Measurements from ENCODE around the gene JAG2. TPM values are rescaled to one million over a fixed set of nuclear protein-coding genes. Genes with fewer than 3 reads are reported as not detected.

JAG2 gene
- total RNA-seq: 9.7 and 11.2 TPM in 2 replicates

- peaks cover 8% of the 10 kb centered on the region for H3K4me1 Mint-ChIP-seq
- no peaks in the 10 kb centered on the region for H3K36me3 Mint-ChIP-seq (ENCODE audit: low read depth)
- no peaks in the 10 kb centered on the region for H3K9me3 Mint-ChIP-seq
- peak within 1 kb of the TSS; percentile 76 for H3K27ac Mint-ChIP-seq
- intact Hi-C loops (cut with micrococcal nuclease): loop anchor here (5.0 kb wide), 1 partner anchor 76 kb away; no protein-coding TSS in a partner anchor
- peak within 1 kb of the TSS; percentile 78 for H3K4me3 Mint-ChIP-seq
- DNase-seq: peak; percentile 88
- H3K27me3 Mint-ChIP-seq: peaks cover 19% of the 10 kb centered on the region
Measured at GRCh38 chr14:105168496-105168978, at the start of gene JAG2. Gene JAG2, minus strand, starts transcription at chr14:105168776. Its CDS starts 356 bp downstream, at chr14:105168420.

GRCh38 chr14:105217774-105218173 lies 49.2 kb upstream of the JAG2 start:
- DNase-seq: no peak
- intact Hi-C loops (cut with micrococcal nuclease): no loop called here
- no peaks in the 10 kb centered on the region for H3K27me3 Mint-ChIP-seq
- no peak overlapping the region for H3K27ac Mint-ChIP-seq
- H3K4me3 Mint-ChIP-seq: no peak overlapping the region
- peaks cover 23% of the 10 kb centered on the region for H3K36me3 Mint-ChIP-seq (ENCODE audit: low read depth)
- H3K9me3 Mint-ChIP-seq: no peaks in the 10 kb centered on the region
- H3K4me1 Mint-ChIP-seq: no peaks in the 10 kb centered on the region

- no peaks in the 10 kb centered on the region for H3K9me3 Mint-ChIP-seq
- H3K27me3 Mint-ChIP-seq: no peaks in the 10 kb centered on the region
- peaks cover 19% of the 10 kb centered on the region for H3K36me3 Mint-ChIP-seq (ENCODE audit: low read depth)
- no peak overlapping the region for H3K27ac Mint-ChIP-seq
- DNase-seq: no peak
- no peaks in the 10 kb centered on the region for H3K4me1 Mint-ChIP-seq
- no peak overlapping the region for H3K4me3 Mint-ChIP-seq
- intact Hi-C loops (cut with micrococcal nuclease): no loop called here
Measured at GRCh38 chr14:105216490-105217247, 48.1 kb upstream of the JAG2 start.

GRCh38 chr14:105215602-105216001 lies 47.0 kb upstream of the JAG2 start:
- H3K27ac Mint-ChIP-seq: no peak overlapping the region
- H3K4me1 Mint-ChIP-seq: no peaks in the 10 kb centered on the region
- no peaks in the 10 kb centered on the region for H3K27me3 Mint-ChIP-seq
- no peak for DNase-seq
- H3K9me3 Mint-ChIP-seq: no peaks in the 10 kb centered on the region
- H3K36me3 Mint-ChIP-seq (ENCODE audit: low read depth): peaks cover 19% of the 10 kb centered on the region
- no peak overlapping the region for H3K4me3 Mint-ChIP-seq
- intact Hi-C loops (cut with micrococcal nuclease): no loop called here

- Mint-ChIP-seq H3K27ac (no peak overlapping the region), H3K4me3 (no peak overlapping the region), H3K9me3 (no peaks in the 10 kb centered on the region), H3K27me3 (no peaks in the 10 kb centered on the region), H3K36me3 (ENCODE audit: low read depth) (peaks cover 19% of the 10 kb centered on the region), H3K4me1 (no peaks in the 10 kb centered on the region)
- DNase-seq: no peak
- intact Hi-C loops (cut with micrococcal nuclease): no loop called here
Measured at GRCh38 chr14:105214324-105214915, 45.8 kb upstream of the JAG2 start.

- intact Hi-C loops (cut with micrococcal nuclease): no loop called here
- Mint-ChIP-seq H3K36me3 (ENCODE audit: low read depth) (peaks cover 15% of the 10 kb centered on the region), H3K27me3 (no peaks in the 10 kb centered on the region), H3K27ac (no peak overlapping the region), H3K4me3 (no peak overlapping the region), H3K9me3 (no peaks in the 10 kb centered on the region), H3K4me1 (no peaks in the 10 kb centered on the region)
- no peak for DNase-seq
Measured at GRCh38 chr14:105213361-105213760, 44.8 kb upstream of the JAG2 start.

GRCh38 chr14:105212541-105213300 lies 44.1 kb upstream of the JAG2 start:
- no peaks in the 10 kb centered on the region for H3K4me1 Mint-ChIP-seq
- no peaks in the 10 kb centered on the region for H3K9me3 Mint-ChIP-seq
- intact Hi-C loops (cut with micrococcal nuclease): no loop called here

GRCh38 chr14:105211758-105212089 lies 43.1 kb upstream of the JAG2 start:
- Mint-ChIP-seq H3K27me3 (no peaks in the 10 kb centered on the region), H3K4me1 (no peaks in the 10 kb centered on the region), H3K36me3 (ENCODE audit: low read depth) (peaks cover 11% of the 10 kb centered on the region), H3K4me3 (no peak overlapping the region), H3K9me3 (no peaks in the 10 kb centered on the region), H3K27ac (no peak overlapping the region)
- DNase-seq: no peak
- intact Hi-C loops (cut with micrococcal nuclease): no loop called here

More at GRCh38 chr14:105212541-105213300, 44.1 kb upstream of the JAG2 start:
- Mint-ChIP-seq H3K4me3 (no peak overlapping the region), H3K27ac (no peak overlapping the region), H3K36me3 (ENCODE audit: low read depth) (peaks cover 13% of the 10 kb centered on the region), H3K27me3 (no peaks in the 10 kb centered on the region)
- DNase-seq: no peak

- intact Hi-C loops (cut with micrococcal nuclease): no loop called here
Measured at GRCh38 chr14:105211086-105211757, 42.6 kb upstream of the JAG2 start.

GRCh38 chr14:105210266-105211025 lies 41.9 kb upstream of the JAG2 start:
- H3K9me3 Mint-ChIP-seq: no peaks in the 10 kb centered on the region
- H3K36me3 Mint-ChIP-seq (ENCODE audit: low read depth): peaks cover 7% of the 10 kb centered on the region
- no peaks in the 10 kb centered on the region for H3K4me1 Mint-ChIP-seq
- H3K4me3 Mint-ChIP-seq: no peak overlapping the region
- DNase-seq: no peak
- H3K27ac Mint-ChIP-seq: no peak overlapping the region
- intact Hi-C loops (cut with micrococcal nuclease): no loop called here
- no peaks in the 10 kb centered on the region for H3K27me3 Mint-ChIP-seq

More at GRCh38 chr14:105211086-105211757, 42.6 kb upstream of the JAG2 start:
- Mint-ChIP-seq H3K36me3 (ENCODE audit: low read depth) (peaks cover 11% of the 10 kb centered on the region), H3K27me3 (no peaks in the 10 kb centered on the region), H3K9me3 (no peaks in the 10 kb centered on the region), H3K4me3 (no peak overlapping the region), H3K27ac (no peak overlapping the region), H3K4me1 (no peaks in the 10 kb centered on the region)
- DNase-seq: no peak

GRCh38 chr14:105209646-105210045 lies 41.1 kb upstream of the JAG2 start:
- Mint-ChIP-seq H3K4me3 (no peak overlapping the region), H3K27me3 (no peaks in the 10 kb centered on the region), H3K4me1 (no peaks in the 10 kb centered on the region), H3K9me3 (no peaks in the 10 kb centered on the region), H3K27ac (no peak overlapping the region), H3K36me3 (ENCODE audit: low read depth) (peaks cover 1% of the 10 kb centered on the region)
- intact Hi-C loops (cut with micrococcal nuclease): no loop called here
- DNase-seq: no peak

- Mint-ChIP-seq H3K4me3 (no peak overlapping the region), H3K4me1 (no peaks in the 10 kb centered on the region), H3K9me3 (no peaks in the 10 kb centered on the region), H3K27ac (no peak overlapping the region), H3K27me3 (no peaks in the 10 kb centered on the region), H3K36me3 (ENCODE audit: low read depth) (peaks cover 1% of the 10 kb centered on the region)
- DNase-seq: no peak
- intact Hi-C loops (cut with micrococcal nuclease): no loop called here
Measured at GRCh38 chr14:105209091-105209490, 40.5 kb upstream of the JAG2 start.

- Mint-ChIP-seq H3K27me3 (no peaks in the 10 kb centered on the region), H3K36me3 (ENCODE audit: low read depth) (peaks cover 1% of the 10 kb centered on the region), H3K9me3 (no peaks in the 10 kb centered on the region), H3K4me1 (no peaks in the 10 kb centered on the region), H3K4me3 (no peak overlapping the region), H3K27ac (no peak overlapping the region)
- intact Hi-C loops (cut with micrococcal nuclease): no loop called here
- no peak for DNase-seq
Measured at GRCh38 chr14:105208738-105209075, 40.1 kb upstream of the JAG2 start.
